Karpas-422 (cell line): ENCODE results near the gene LIPA. TPM values are rescaled to one million over a fixed set of nuclear protein-coding genes. Genes with fewer than 3 reads are reported as not detected.
"Not testable (repeated sequence)": the region's sequence is repeated elsewhere in the genome, so short reads cannot be mapped to it uniquely, and the experiment has no call there.

Experiments
- DNase-seq: peaks from one replicate; pipeline ENCODE4 v3.0.0-alpha.2; 2015
- H2AFZ ChIP-seq: fragments of 200-600 bp; sonication (generic); 2 replicates; pipeline ENCODE4 v1.6.1; 2014; ENCODE audit warnings: antibody characterized with exemption, low read length, mixed read lengths
- H3K27ac ChIP-seq: fragments of 200-600 bp; sonication (generic); 2 replicates; pipeline ENCODE4 v1.5.1; 2014; ENCODE audit warnings: mild to moderate bottlenecking, low read length, moderate library complexity
- H3K27me3 ChIP-seq: fragments of 200-600 bp; sonication (generic); 2 replicates; pipeline ENCODE4 v1.6.1; 2014; ENCODE audit warnings: low read length, mixed read lengths
- H3K36me3 ChIP-seq: fragments of 200-600 bp; sonication (generic); 2 replicates; pipeline ENCODE4 v1.6.1; 2014; ENCODE audit warnings: low read length, mixed read lengths; ENCODE audit not compliant: insufficient read depth
- H3K4me1 ChIP-seq: fragments of 200-600 bp; sonication (generic); 2 replicates; pipeline ENCODE4 v1.6.1; 2014; ENCODE audit warnings: mild to moderate bottlenecking, low read length, mixed read lengths
- H3K4me2 ChIP-seq: fragments of 200-600 bp; sonication (generic); 2 replicates; pipeline ENCODE4 v1.6.1; 2014; ENCODE audit warnings: low read length, low read depth, mild to moderate bottlenecking; ENCODE audit not compliant: poor library complexity, severe bottlenecking
- H3K4me3 ChIP-seq: fragments of 200-600 bp; sonication (generic); 2 replicates; pipeline ENCODE4 v1.5.1; 2014; ENCODE audit warnings: mild to moderate bottlenecking, antibody characterized with exemption, low read length, mixed read lengths
- H3K79me2 ChIP-seq: fragments of 200-600 bp; sonication (generic); 2 replicates; pipeline ENCODE4 v1.6.1; 2014; ENCODE audit warnings: mild to moderate bottlenecking, low read length, mixed read lengths
- H3K9ac ChIP-seq: fragments of 200-600 bp; sonication (generic); 2 replicates; pipeline ENCODE4 v1.6.0; 2014; ENCODE audit warnings: low read length
- H3K9me2 ChIP-seq: fragments of 200-600 bp; sonication (generic), shearing (Covaris generic); replicated peaks from 2 replicates; pipeline ENCODE4 v1.6.0; 2014; ENCODE audit warnings: mild to moderate bottlenecking, low read length, moderate library complexity; ENCODE audit not compliant: insufficient read depth
- H3K9me3 ChIP-seq: fragments of 300-700, 200-600 bp; sonication (generic); 2 replicates; pipeline ENCODE4 v1.6.1; 2014; ENCODE audit warnings: low read length, mixed read lengths
- H4K20me1 ChIP-seq: fragments of 200-600 bp; sonication (generic); 2 replicates; pipeline ENCODE4 v1.6.1; 2014; ENCODE audit warnings: mild to moderate bottlenecking, antibody characterized with exemption, low read length, low read depth; ENCODE audit not compliant: insufficient read depth
- total RNA-seq: library from RNA; depleted of rRNA; stranded (reverse); fragments of >200 nt; shearing (Covaris generic); gene quantifications from 2 replicates; pipeline ENCODE4 v1.2.3, GENCODE V29; 2014; ENCODE audit warnings: low replicate concordance

Gene LIPA
- total RNA-seq, 1 experiment from 2014 or later = 20.9 TPM

- not testable (repeated sequence) for H3K27ac ChIP-seq, H3K79me2 ChIP-seq, H2AFZ ChIP-seq, H4K20me1 ChIP-seq, H3K9me2 ChIP-seq, H3K4me2 ChIP-seq, H3K36me3 ChIP-seq, H3K9me3 ChIP-seq, H3K9ac ChIP-seq, H3K4me3 ChIP-seq, H3K27me3 ChIP-seq, H3K4me1 ChIP-seq, DNase-seq
Measured at GRCh38 chr10:89255091-89255579, 3.6 kb upstream of the LIPA start.

- no peak overlapping the region for H3K4me3 ChIP-seq
- no peak overlapping the region for H2AFZ ChIP-seq
- no peak overlapping the region for H3K4me2 ChIP-seq
- no peaks in the 10 kb centered on the region for H4K20me1 ChIP-seq
- no peak overlapping the region for H3K9ac ChIP-seq
- no peaks in the 10 kb centered on the region for H3K36me3 ChIP-seq
- no peaks in the 10 kb centered on the region for H3K9me3 ChIP-seq
- peaks cover 9% of the 10 kb centered on the region for H3K4me1 ChIP-seq
- no peak for DNase-seq
- H3K79me2 ChIP-seq = no peaks in the 10 kb centered on the region
- H3K27ac ChIP-seq = no peak overlapping the region
- no peaks in the 10 kb centered on the region for H3K9me2 ChIP-seq
- H3K27me3 ChIP-seq = no peaks in the 10 kb centered on the region
Measured at GRCh38 chr10:89252225-89252585, 630 bp upstream of the LIPA start.

GRCh38 chr10:89250865-89251408 lies 638 bp downstream of the LIPA start:
- peak; percentile 37 for DNase-seq
- Histone ChIP-seq H3K4me3 (peak overlapping the region; percentile 84), H3K36me3 (no peaks in the 10 kb centered on the region), H3K9ac (peak overlapping the region; percentile 79), H4K20me1 (no peaks in the 10 kb centered on the region), H3K27me3 (no peaks in the 10 kb centered on the region), H3K9me2 (no peaks in the 10 kb centered on the region), H3K79me2 (no peaks in the 10 kb centered on the region), H2AFZ (peak overlapping the region; percentile 97; the same call in 1 of the 2 replicates), H3K9me3 (no peaks in the 10 kb centered on the region), H3K4me1 (peaks cover 10% of the 10 kb centered on the region), H3K4me2 (peak overlapping the region; percentile 70), H3K27ac (no peak overlapping the region)

- Histone ChIP-seq H3K79me2 (no peaks in the 10 kb centered on the region), H3K27me3 (no peaks in the 10 kb centered on the region), H3K9me2 (no peaks in the 10 kb centered on the region), H3K4me3 (no peak overlapping the region), H3K36me3 (no peaks in the 10 kb centered on the region), H2AFZ (no peak overlapping the region), H3K27ac (no peak overlapping the region), H3K4me1 (peaks cover 17% of the 10 kb centered on the region), H3K9me3 (no peaks in the 10 kb centered on the region), H4K20me1 (no peaks in the 10 kb centered on the region), H3K9ac (no peak overlapping the region), H3K4me2 (no peak overlapping the region)
- DNase-seq = no peak
Measured at GRCh38 chr10:89248990-89249389, 2.6 kb downstream of the LIPA start.

GRCh38 chr10:89247623-89248022 lies 4.0 kb downstream of the LIPA start:
- H3K27ac ChIP-seq, H3K4me2 ChIP-seq, DNase-seq, H3K27me3 ChIP-seq, H3K36me3 ChIP-seq, H4K20me1 ChIP-seq, H3K79me2 ChIP-seq, H3K9me3 ChIP-seq, H3K9ac ChIP-seq, H2AFZ ChIP-seq, H3K9me2 ChIP-seq, H3K4me3 ChIP-seq: not testable (repeated sequence)
- H3K4me1 ChIP-seq = peaks cover 17% of the 10 kb centered on the region

- Histone ChIP-seq H4K20me1 (no peaks in the 10 kb centered on the region), H3K27me3 (no peaks in the 10 kb centered on the region), H3K4me2 (no peak overlapping the region), H3K4me3 (no peak overlapping the region), H3K9ac (no peak overlapping the region), H3K9me3 (no peaks in the 10 kb centered on the region), H2AFZ (no peak overlapping the region), H3K79me2 (no peaks in the 10 kb centered on the region), H3K27ac (no peak overlapping the region), H3K36me3 (no peaks in the 10 kb centered on the region), H3K9me2 (no peaks in the 10 kb centered on the region), H3K4me1 (peaks cover 14% of the 10 kb centered on the region)
- peak; percentile 48 for DNase-seq
Measured at GRCh38 chr10:89245802-89246201, 5.8 kb downstream of the LIPA start.

- no peak overlapping the region for H3K4me3 ChIP-seq
Measured at GRCh38 chr10:89242840-89243568, 8.6 kb downstream of the LIPA start.

GRCh38 chr10:89242345-89242684 lies 9.3 kb downstream of the LIPA start:
- H3K9me3 ChIP-seq = no peaks in the 10 kb centered on the region
- no peak overlapping the region for H3K4me2 ChIP-seq

More at GRCh38 chr10:89242840-89243568, 8.6 kb downstream of the LIPA start:
- H3K36me3 ChIP-seq = no peaks in the 10 kb centered on the region
- H3K27me3 ChIP-seq = no peaks in the 10 kb centered on the region
- H3K79me2 ChIP-seq = no peaks in the 10 kb centered on the region
- no peak overlapping the region for H3K9ac ChIP-seq
- DNase-seq = no peak
- H3K4me2 ChIP-seq = no peak overlapping the region
- no peak overlapping the region for H3K27ac ChIP-seq
- H3K4me1 ChIP-seq = peaks cover 8% of the 10 kb centered on the region
- H4K20me1 ChIP-seq = no peaks in the 10 kb centered on the region
- H2AFZ ChIP-seq = no peak overlapping the region
- H3K9me2 ChIP-seq = no peaks in the 10 kb centered on the region
- H3K9me3 ChIP-seq = no peaks in the 10 kb centered on the region

More at GRCh38 chr10:89242345-89242684, 9.3 kb downstream of the LIPA start:
- DNase-seq = no peak
- no peaks in the 10 kb centered on the region for H3K9me2 ChIP-seq
- no peaks in the 10 kb centered on the region for H3K79me2 ChIP-seq
- peaks cover 8% of the 10 kb centered on the region for H3K4me1 ChIP-seq
- no peak overlapping the region for H3K4me3 ChIP-seq
- no peaks in the 10 kb centered on the region for H4K20me1 ChIP-seq
- no peak overlapping the region for H3K9ac ChIP-seq
- H3K27me3 ChIP-seq = no peaks in the 10 kb centered on the region
- H3K36me3 ChIP-seq = no peaks in the 10 kb centered on the region
- no peak overlapping the region for H3K27ac ChIP-seq
- H2AFZ ChIP-seq = no peak overlapping the region
